Cardiac fibroblast (primary cell): ENCODE data around the gene ST7.

Experiments
- DNase-seq, 2 donors: peaks; one replicate each; pipeline versions ENCODE4 v3.0.0 to v3.0.0-alpha.2; 2010; ENCODE audit warnings: low read depth in 2 of 2
- H3K4me3 ChIP-seq, 2 donors: replicated peaks in 1 of 2; 1 replicate in 1 of 2; 2 replicates in 1 of 2; pipeline ENCODE4 v1.5.1; 2011; ENCODE audit warnings: low read depth in 2 of 2, low read length in 2 of 2, mild to moderate bottlenecking in 2 of 2, moderate library complexity in 1 of 2
- CTCF ChIP-seq: IDR thresholded peaks from one replicate; pipeline ENCODE4 v1.5.1; 2011; ENCODE audit warnings: low read depth, mild to moderate bottlenecking, low read length, inconsistent platforms

The ST7 gene

GRCh38 chr7:117085769-117086463, 132.6 kb downstream of the ST7 start:
- DNase-seq: peak; percentile 39 to 69
- no peak for TF ChIP-seq CTCF

GRCh38 chr7:117086788-117087187, 133.5 kb downstream of the ST7 start:
- no peak for TF ChIP-seq CTCF
- H3K4me3 ChIP-seq: no peak overlapping the region
- peak; percentile 31 to 53 for DNase-seq

More at GRCh38 chr7:117085769-117086463, 132.6 kb downstream of the ST7 start:
- no peak overlapping the region for H3K4me3 ChIP-seq

GRCh38 chr7:117087639-117088396, 134.5 kb downstream of the ST7 start:
- no peak for TF ChIP-seq CTCF
- DNase-seq: no peak

GRCh38 chr7:117088623-117089194, 135.4 kb downstream of the ST7 start:
- no peak for DNase-seq
- no peak for TF ChIP-seq CTCF

More at GRCh38 chr7:117087639-117088396, 134.5 kb downstream of the ST7 start:
- no peak overlapping the region for H3K4me3 ChIP-seq

GRCh38 chr7:117090791-117091190, 137.5 kb downstream of the ST7 start:
- no peak for DNase-seq
- no peak for TF ChIP-seq CTCF
- no peak overlapping the region for H3K4me3 ChIP-seq

More at GRCh38 chr7:117088623-117089194, 135.4 kb downstream of the ST7 start:
- H3K4me3 ChIP-seq: no peak overlapping the region

- no peak overlapping the region for H3K4me3 ChIP-seq
- DNase-seq: no peak
- no peak for TF ChIP-seq CTCF
These were observed 138.4 kb downstream of the ST7 start for GRCh38 chr7:117091721-117092120.
